Duodenal mucosa (tissue), 2 donors: Measurements from ENCODE around the gene DOCK10.
"Not testable (repeated sequence)": the region's sequence is repeated elsewhere in the genome, so short reads cannot be mapped to it uniquely, and the experiment has no call there.

Experiments
- H3K27ac ChIP-seq: one replicate; pipeline ENCODE4 v1.7.0; 2013; ENCODE audit warnings: low read depth, low read length
- H3K27me3 ChIP-seq, 2 donors: one replicate each; pipeline ENCODE4 v1.7.0; 2013; ENCODE audit warnings: low read length in 2 of 2, control low read depth in 1 of 2; ENCODE audit not compliant: insufficient read depth in 2 of 2, control insufficient read depth in 1 of 2
- H3K36me3 ChIP-seq, 2 donors: one replicate each; pipeline ENCODE4 v1.7.0; 2013; ENCODE audit warnings: low read length in 2 of 2, control low read depth in 1 of 2; ENCODE audit not compliant: insufficient read depth in 2 of 2, control insufficient read depth in 1 of 2
- H3K4me1 ChIP-seq, 2 donors: one replicate each; pipeline ENCODE4 v1.7.0; 2013; ENCODE audit warnings: low read length in 2 of 2, control low read depth in 1 of 2; ENCODE audit not compliant: insufficient read depth in 2 of 2, control insufficient read depth in 1 of 2
- H3K4me3 ChIP-seq, 2 donors: one replicate each; pipeline ENCODE4 v1.7.0; 2013; ENCODE audit warnings: low read length in 2 of 2, low read depth in 1 of 2
- H3K9ac ChIP-seq, 2 donors: one replicate each; pipeline ENCODE4 v1.7.0; 2013; ENCODE audit warnings: low read length in 2 of 2, low read depth in 1 of 2
- H3K9me3 ChIP-seq, 2 donors: one replicate each; pipeline ENCODE4 v1.7.0; 2013; ENCODE audit warnings: low read length in 2 of 2, control low read depth in 1 of 2; ENCODE audit not compliant: control insufficient read depth in 1 of 2

The DOCK10 gene

GRCh38 chr2:225047502-225047901 lies 5.2 kb upstream of the DOCK10 start:
- peaks cover 18 to 23% of the 10 kb centered on the region in 2 donors for H3K27me3 ChIP-seq
- H3K27ac ChIP-seq = not testable (repeated sequence)

GRCh38 chr2:225042800-225043167 lies 516 bp upstream of the DOCK10 start:
- peaks cover 20 to 40% of the 10 kb centered on the region in 2 donors for H3K27me3 ChIP-seq
- peaks cover 14 to 18% of the 10 kb centered on the region in 2 donors for H3K4me1 ChIP-seq
- no peaks in the 10 kb centered on the region for H3K36me3 ChIP-seq
- H3K4me3 ChIP-seq = no peak overlapping the region
- H3K9ac ChIP-seq = no peak overlapping the region
- no peaks in the 10 kb centered on the region for H3K9me3 ChIP-seq
- H3K27ac ChIP-seq = no peak overlapping the region

More at GRCh38 chr2:225047502-225047901, 5.2 kb upstream of the DOCK10 start:
- not testable (repeated sequence) for H3K9me3 ChIP-seq, H3K4me1 ChIP-seq, H3K9ac ChIP-seq, H3K36me3 ChIP-seq, H3K4me3 ChIP-seq

DNA sequence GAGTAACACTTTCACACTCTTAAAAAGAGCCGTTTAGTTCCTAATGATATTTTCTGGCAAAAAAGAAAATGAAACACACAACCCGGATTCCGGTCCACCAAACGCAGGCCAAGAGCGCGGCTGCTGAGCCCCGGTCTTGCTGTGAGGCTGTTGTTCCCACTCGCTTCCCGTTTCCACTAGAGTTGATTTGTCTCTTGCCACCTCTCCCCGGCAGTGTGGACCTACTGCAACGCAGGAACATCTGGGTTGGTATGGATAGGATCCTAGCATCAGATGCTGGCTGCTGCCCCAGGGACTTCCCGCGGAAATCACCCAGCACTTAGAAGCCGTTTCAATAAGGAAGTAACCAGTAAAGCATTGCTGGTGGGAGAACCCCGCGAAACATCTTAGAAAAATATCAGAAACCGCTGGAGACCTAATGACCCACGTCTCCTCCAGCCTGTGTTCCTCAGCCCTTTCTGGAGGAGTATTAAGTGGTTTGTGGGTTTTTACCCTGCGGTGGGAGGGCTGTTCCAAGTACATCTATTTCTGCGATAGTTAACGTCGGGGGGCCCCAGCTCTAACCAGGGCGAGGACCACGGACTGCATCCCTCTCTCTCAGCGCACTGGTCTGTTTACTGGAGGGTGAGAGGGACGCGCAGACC lies 939 bp downstream of the DOCK10 start:
- Histone ChIP-seq H3K27me3 (peaks cover 20 to 40% of the 10 kb centered on the region in 2 donors), H3K4me3 (peak overlapping the region; percentile 66 to 76), H3K4me1 (peaks cover 14 to 18% of the 10 kb centered on the region in 2 donors), H3K36me3 (no peaks in the 10 kb centered on the region), H3K9ac (peak overlapping the region; percentile 36 to 39), H3K27ac (peak overlapping the region; percentile 20), H3K9me3 (no peaks in the 10 kb centered on the region)

GRCh38 chr2:225040856-225041206 lies 1.4 kb downstream of the DOCK10 start:
- Histone ChIP-seq H3K9me3 (no peaks in the 10 kb centered on the region), H3K9ac (peak overlapping the region; percentile 36 to 39), H3K36me3 (no peaks in the 10 kb centered on the region), H3K27me3 (peaks cover 20 to 40% of the 10 kb centered on the region in 2 donors), H3K4me3 (peak overlapping the region; percentile 66 to 76), H3K27ac (no peak overlapping the region), H3K4me1 (peaks cover 14 to 18% of the 10 kb centered on the region in 2 donors)

GRCh38 chr2:225040142-225040541 lies 2.1 kb downstream of the DOCK10 start:
- Histone ChIP-seq H3K27me3 (peaks cover 20 to 40% of the 10 kb centered on the region in 2 donors), H3K4me1 (peaks cover 14 to 18% of the 10 kb centered on the region in 2 donors), H3K9ac (peak overlapping the region in 1 of 2 donors; percentile 39), H3K27ac (no peak overlapping the region), H3K9me3 (no peaks in the 10 kb centered on the region), H3K4me3 (no peak overlapping the region), H3K36me3 (no peaks in the 10 kb centered on the region)

- Histone ChIP-seq H3K9ac (no peak overlapping the region), H3K27ac (no peak overlapping the region), H3K27me3 (peaks cover 9 to 26% of the 10 kb centered on the region in 2 donors), H3K4me1 (peaks cover 14 to 18% of the 10 kb centered on the region in 2 donors), H3K9me3 (no peaks in the 10 kb centered on the region), H3K4me3 (peak overlapping the region in 1 of 2 donors; percentile 3), H3K36me3 (no peaks in the 10 kb centered on the region)
These were observed 4.1 kb downstream of the DOCK10 start for GRCh38 chr2:225038231-225038523.

DNA sequence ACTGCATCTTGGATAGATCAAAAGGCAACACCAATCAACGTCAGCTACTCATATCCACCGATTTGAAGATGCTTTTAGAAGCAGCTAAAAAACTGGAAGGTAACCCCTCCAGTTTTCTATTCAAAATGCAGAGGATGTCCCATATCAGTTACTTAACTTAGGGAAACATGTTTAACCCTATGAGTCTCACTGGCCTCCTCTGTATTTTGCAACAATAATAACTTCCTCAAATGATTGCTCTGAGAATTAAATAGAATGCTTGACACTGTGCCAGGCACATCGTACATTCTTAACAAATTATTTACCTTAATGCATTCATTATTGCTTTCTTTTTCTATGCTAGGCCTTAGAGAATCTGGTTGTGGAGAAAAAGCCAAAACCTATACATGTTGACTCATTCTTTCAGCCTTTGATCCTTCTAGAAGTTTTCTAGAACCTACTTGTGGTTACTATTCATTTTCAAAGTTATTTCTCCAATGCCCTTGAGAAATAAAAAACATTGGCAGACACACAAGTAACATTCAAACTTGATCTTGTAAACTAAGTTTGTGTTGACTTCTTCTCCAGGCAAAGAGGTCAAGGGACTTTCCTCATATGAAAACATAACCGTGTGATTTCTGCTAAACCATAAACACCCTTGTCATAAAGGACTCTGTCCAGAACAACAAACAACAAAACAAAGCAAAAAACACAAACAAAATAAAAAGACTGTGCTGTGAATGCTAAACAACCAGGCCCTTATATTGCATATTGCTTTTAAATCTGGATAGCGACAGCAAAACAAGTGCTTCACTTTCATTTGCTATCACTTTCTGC lies 4.6 kb downstream of the DOCK10 start:
- H3K36me3 ChIP-seq = no peaks in the 10 kb centered on the region
- no peak overlapping the region for H3K4me3 ChIP-seq
- H3K9me3 ChIP-seq = no peaks in the 10 kb centered on the region
- no peak overlapping the region for H3K9ac ChIP-seq
- peaks cover 5 to 21% of the 10 kb centered on the region in 2 donors for H3K27me3 ChIP-seq
- no peak overlapping the region for H3K27ac ChIP-seq
- H3K4me1 ChIP-seq = peaks cover 14 to 18% of the 10 kb centered on the region in 2 donors

DNA sequence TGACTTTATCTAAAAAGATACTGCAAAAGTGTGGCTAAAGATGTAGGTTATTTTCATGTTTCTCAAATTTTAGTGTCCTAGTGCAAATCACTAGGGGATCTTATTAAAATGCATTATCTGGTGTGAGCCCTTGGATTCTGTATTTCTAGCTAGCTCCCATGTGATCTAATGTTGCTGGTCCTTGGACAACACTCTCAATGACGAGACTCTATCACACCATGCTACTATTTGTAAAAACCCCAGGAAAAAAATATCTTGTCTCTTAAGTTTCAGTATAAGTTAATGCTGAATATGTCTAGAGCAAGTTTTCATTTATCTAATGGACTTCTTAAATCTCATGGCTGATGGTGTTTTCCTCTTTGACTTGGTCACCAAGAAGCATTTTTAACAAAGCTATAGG lies 5.8 kb downstream of the DOCK10 start:
- Histone ChIP-seq H3K9me3 (no peaks in the 10 kb centered on the region), H3K9ac (no peak overlapping the region), H3K4me3 (no peak overlapping the region), H3K36me3 (no peaks in the 10 kb centered on the region), H3K27me3 (peaks cover under 1 to 21% of the 10 kb centered on the region in 2 donors), H3K4me1 (peaks cover 21% of the 10 kb centered on the region in 2 donors), H3K27ac (no peak overlapping the region)

DNA sequence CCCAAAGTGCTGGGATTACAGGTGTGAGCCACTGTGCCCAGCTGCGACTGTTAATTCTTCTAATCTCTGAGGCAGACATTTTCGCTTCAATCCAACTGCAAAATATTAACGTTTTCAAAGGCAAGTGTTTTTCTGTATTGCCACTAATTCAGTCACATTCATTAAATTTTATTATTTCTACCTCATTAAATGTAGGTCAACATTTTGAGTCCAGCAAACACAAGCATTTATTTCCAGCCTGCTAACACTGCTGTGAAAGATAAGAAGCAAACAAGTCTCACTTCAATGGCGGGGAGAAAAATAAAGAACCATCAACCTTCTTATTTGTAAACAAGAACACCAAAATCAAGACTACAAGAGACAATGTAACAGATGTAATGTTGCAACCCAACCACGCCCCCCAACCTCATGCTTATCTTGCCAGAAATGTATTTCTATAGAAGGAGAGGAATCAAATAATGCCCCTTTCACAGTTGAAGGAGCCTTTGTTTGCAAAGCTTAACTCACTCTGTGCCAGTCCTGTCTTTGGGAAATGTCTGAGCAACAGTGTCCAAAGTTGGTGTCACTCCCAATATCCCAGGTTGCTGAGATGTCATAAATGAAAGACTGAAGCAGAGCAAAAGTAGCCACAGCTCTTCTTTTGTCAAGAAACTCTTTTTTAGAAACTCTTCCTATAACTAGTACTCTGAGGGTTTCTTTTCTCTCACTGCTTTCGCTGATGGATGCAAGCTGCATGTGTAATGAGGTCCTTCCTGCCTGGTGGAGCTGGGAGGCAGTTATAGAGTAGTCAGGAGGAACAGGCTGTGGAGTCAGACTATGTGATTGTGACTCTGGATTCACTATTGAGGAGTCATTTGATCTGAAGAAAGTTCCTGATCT lies 8.6 kb downstream of the DOCK10 start:
- peaks cover 4 to 10% of the 10 kb centered on the region in 2 donors for H3K4me1 ChIP-seq
- H3K4me3 ChIP-seq = no peak overlapping the region
- no peaks in the 10 kb centered on the region for H3K36me3 ChIP-seq
- peaks cover 0 to 8% of the 10 kb centered on the region in 2 donors for H3K27me3 ChIP-seq
- no peaks in the 10 kb centered on the region for H3K9me3 ChIP-seq
- no peak overlapping the region for H3K9ac ChIP-seq
- H3K27ac ChIP-seq = no peak overlapping the region

DNA sequence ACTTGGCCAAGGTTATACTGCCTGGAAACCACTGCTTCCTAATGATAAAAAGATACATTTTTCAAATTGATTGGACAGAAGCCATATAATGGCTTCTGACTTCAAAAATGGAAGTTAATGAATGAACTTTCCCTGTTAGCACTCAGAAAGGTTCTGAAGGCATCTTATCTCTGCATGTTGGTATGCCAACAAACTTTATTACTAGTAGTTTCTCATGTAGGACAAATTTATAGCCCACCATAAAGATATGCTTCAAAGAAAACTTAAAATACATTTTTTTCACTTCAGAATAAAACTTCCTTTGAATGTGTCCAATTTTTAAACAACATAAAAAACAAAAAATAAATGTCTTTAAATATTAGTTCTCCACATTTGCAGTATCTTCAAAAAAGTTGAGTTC lies 10.0 kb downstream of the DOCK10 start:
- Histone ChIP-seq H3K36me3 (no peaks in the 10 kb centered on the region), H3K9ac (no peak overlapping the region)

More for the DNA sequence above, 10.0 kb downstream of the DOCK10 start:
- Histone ChIP-seq H3K4me3 (no peak overlapping the region), H3K27me3 (peaks cover 0 to 4% of the 10 kb centered on the region in 2 donors), H3K27ac (no peak overlapping the region), H3K9me3 (no peaks in the 10 kb centered on the region), H3K4me1 (peaks cover 4 to 7% of the 10 kb centered on the region in 2 donors)
